HCT116 (cell line): ENCODE data around the gene RPL18A.

Source experiments
- ATF3 ChIP-seq: IDR thresholded peaks from 2 replicates; pipeline ENCODE4 v1.6.1; 2012
- CEBPB ChIP-seq: IDR thresholded peaks from 2 replicates; pipeline ENCODE4 v1.6.1; 2012; ENCODE audit warnings: low read depth
- CTCF ChIP-seq, 3 experiments: fragments of 200-600 bp in 1 of 3; sonication (generic) in 1 of 3; IDR thresholded peaks in 2 of 3; conservative IDR thresholded peaks in 1 of 3; 2 replicates each; pipeline ENCODE4 v1.5.1; 2012 to 2017; ENCODE audit warnings: low read depth in 2 of 3, low read length in 2 of 3, antibody characterized with exemption in 1 of 3, borderline replicate concordance in 1 of 3, control low read depth in 1 of 3, mild to moderate bottlenecking in 1 of 3, mixed read lengths in 1 of 3, mixed run types in 1 of 3, moderate library complexity in 1 of 3; ENCODE audit not compliant: insufficient read depth in 1 of 3
- EGR1 ChIP-seq: IDR thresholded peaks from 2 replicates; pipeline ENCODE4 v1.6.1; 2012; ENCODE audit warnings: low read depth
- EZH2 ChIP-seq: fragments of 200-600 bp; sonication (generic); IDR thresholded peaks from 2 replicates; pipeline ENCODE4 v1.6.1; 2017; ENCODE audit warnings: antibody characterized with exemption, mixed run types
- EZH2phosphoT487 ChIP-seq: fragments of 200-600 bp; IDR thresholded peaks from 2 replicates; pipeline ENCODE4 v1.6.1; 2018; ENCODE audit warnings: antibody characterized with exemption, borderline replicate concordance
- JUND ChIP-seq: IDR thresholded peaks from 2 replicates; pipeline ENCODE4 v1.6.1; 2012
- POLR2A ChIP-seq: IDR thresholded peaks from 2 replicates; pipeline ENCODE4 v1.7.0; 2011; ENCODE audit warnings: borderline replicate concordance; ENCODE audit not compliant: insufficient read depth, insufficient read length; ENCODE audit errors: extremely low read depth
- POLR2AphosphoS5 ChIP-seq: IDR thresholded peaks from 2 replicates; pipeline ENCODE4 v1.6.1; 2011; ENCODE audit warnings: mild to moderate bottlenecking, low read depth, low read length, moderate library complexity
- SIN3A ChIP-seq: IDR thresholded peaks from 2 replicates; pipeline ENCODE4 v1.6.1; 2012; ENCODE audit warnings: low read depth
- TCF7L2 ChIP-seq: IDR thresholded peaks from 2 replicates; pipeline ENCODE4 v1.7.0; 2011; ENCODE audit warnings: borderline replicate concordance, inconsistent platforms; ENCODE audit not compliant: insufficient read depth, insufficient read length; ENCODE audit errors: extremely low read depth
- ZFX ChIP-seq: fragments of 450-650 bp; IDR thresholded peaks from 2 replicates; pipeline ENCODE4 v1.6.1; 2017
- TF ChIP-seq, protein P1 (sequence below): IDR thresholded peaks from 2 replicates; pipeline ENCODE4 v1.6.1; 2012

DNA sequence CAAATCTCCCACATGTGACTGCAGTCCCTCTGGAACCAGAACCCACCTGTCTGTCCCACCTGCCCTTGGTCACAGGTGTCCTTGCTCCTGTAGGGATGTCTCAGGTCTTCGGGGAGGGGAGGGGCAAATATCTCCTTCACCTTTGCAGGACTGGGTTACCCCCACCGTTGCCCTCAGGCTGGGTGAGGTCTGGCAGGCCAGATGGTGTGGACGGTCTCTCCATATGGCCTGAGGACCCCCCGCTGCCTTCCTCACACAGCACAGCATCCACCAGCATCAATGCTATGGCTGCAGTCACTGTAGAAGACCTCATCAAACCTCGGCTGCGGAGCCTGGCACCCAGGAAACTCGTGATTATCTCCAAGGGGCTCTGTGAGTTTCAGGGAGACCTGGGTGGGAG lies 22.0 kb downstream of the RPL18A start:
- TF ChIP-seq CEBPB (no peak), EZH2 (no peak), TCF7L2 (no peak), POLR2A (no peak), CTCF (IDR thresholded peaks at IDR 0.05 in 2 of 3, conservative IDR thresholded peaks at IDR 0.05 in 1 of 3; ENCODE audit: borderline replicate concordance in 1 of 3, insufficient read depth in 1 of 3, low read depth in 2 of 3, low read length in 2 of 3) (no peak), POLR2AphosphoS5 (no peak), EGR1 (no peak), ATF3 (no peak), ZFX (no peak), SIN3A (no peak), EZH2phosphoT487 (no peak), JUND (no peak)
- TF ChIP-seq, protein P1, sequence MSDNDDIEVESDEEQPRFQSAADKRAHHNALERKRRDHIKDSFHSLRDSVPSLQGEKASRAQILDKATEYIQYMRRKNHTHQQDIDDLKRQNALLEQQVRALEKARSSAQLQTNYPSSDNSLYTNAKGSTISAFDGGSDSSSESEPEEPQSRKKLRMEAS, result no peak
